Ovary (tissue), 9 donors: ENCODE results near the gene TRIM33. TPM values are rescaled to one million over a fixed set of nuclear protein-coding genes. Genes with fewer than 3 reads are reported as not detected.

Experiments used
- DNase-seq, 5 donors: peaks; one replicate each; pipeline ENCODE4 v3.0.0-alpha.2; 2019 to 2020
- H3K27ac ChIP-seq, 2 donors: fragments of 200-600 bp; one replicate each; pipeline versions ENCODE4 v1.5.1 to v1.8.0; 2019 to 2022
- H3K27me3 ChIP-seq: fragments of 200-600 bp; one replicate; pipeline ENCODE4 v1.8.0; 2022
- H3K36me3 ChIP-seq: fragments of 200-600 bp; sonication (generic); one replicate; pipeline ENCODE4 v1.5.1; 2019
- H3K4me1 ChIP-seq: one replicate; pipeline ENCODE4 v1.8.1; 2013; ENCODE audit warnings: mild to moderate bottlenecking, moderate library complexity; ENCODE audit not compliant: insufficient read depth
- H3K4me3 ChIP-seq: fragments of 200-600 bp; sonication (generic); one replicate; pipeline ENCODE4 v1.5.1; 2017
- H3K9me3 ChIP-seq, 2 donors: fragments of 200-600 bp in 1 of 2; sonication (generic) in 1 of 2; one replicate each; pipeline versions ENCODE4 v1.5.1 to v1.8.1; 2013 to 2019; ENCODE audit warnings: mild to moderate bottlenecking in 1 of 2, moderate library complexity in 1 of 2
- EP300 ChIP-seq: sonication (generic); formaldehyde crosslinking; IDR thresholded peaks from one replicate; pipeline ENCODE4 v1.6.1; 2017; ENCODE audit warnings: antibody characterized with exemption
- POLR2A ChIP-seq: fragments of 450-650 bp; IDR thresholded peaks from one replicate; pipeline ENCODE4 v1.6.1; 2017; ENCODE audit warnings: antibody characterized with exemption, mild to moderate bottlenecking, moderate library complexity
- WGBS, 3 donors: extraction: QIAGEN DNeasy Blood & Tissue Kit in 1 of 3; methylation state at CpG; one replicate each; pipeline versions ENCODE4 v1.1.5 to v1.1.7; 2013 to 2017; 5-methylcytosine and 5-hydroxymethylcytosine counted together
- intact Hi-C, 4 donors: fragments of 100-400 bp; cut with DNase I; formaldehyde crosslinking; loops; one replicate each; pipeline versions ENCODE4 v1.11.0 to v1.15.1; 2022 to 2023
- polyA plus RNA-seq, 2 donors: library from polyadenylated mRNA; stranded (reverse); fragments of 200-250 nt in 1 of 2; fragments of 350-450 nt in 1 of 2; fragmentation: Illumina TruSeq in 1 of 2; extraction: RNeasy Lipid Tissue Mini Kit (QIAGEN cat#74804) in 1 of 2; gene quantifications; one replicate each; pipeline ENCODE4 v1.2.3, GENCODE V29; 2013 to 2014
- total RNA-seq, 7 donors: library from RNA; depleted of rRNA in 2 of 7; stranded (reverse); fragments of >200 nt in 2 of 7; fragmentation: NEBNext Ultra II Directional in 3 of 7; extraction: Animal tissue kit (Norgen Biotek cat#: 25700) in 3 of 7; gene quantifications; one replicate each; pipeline versions ENCODE4 v1.1.0 to v1.2.4, GENCODE V29; 2016 to 2023
- TF ChIP-seq, protein P1 (sequence below), 3 donors: fragments of 450-650 bp in 2 of 3; fragments of 200-600 bp in 1 of 3; IDR thresholded peaks; one replicate each; pipeline versions ENCODE4 v1.5.1 to v1.8.0; 2016 to 2022; ENCODE audit warnings: antibody characterized with exemption in 3 of 3, mild to moderate bottlenecking in 1 of 3
- donor health status: DM: no; HTN: no; CAD: no; lungs with moderate emphysema.
- donor health status: DM: no; HTN: no; CAD: no.
- donor health status: Bipolar disorder and iron deficiency.
- donor health status: DM: yes; HTN: yes; CAD: no.
- donor health status: DM: no; HTN: no; CAD: no.
- donor health status: DM: yes; HTN: yes; CAD: no.

TRIM33 gene
- total and polyA plus RNA-seq, 9 donors, result 11.1 to 49.6 (median 38.3) TPM

DNA sequence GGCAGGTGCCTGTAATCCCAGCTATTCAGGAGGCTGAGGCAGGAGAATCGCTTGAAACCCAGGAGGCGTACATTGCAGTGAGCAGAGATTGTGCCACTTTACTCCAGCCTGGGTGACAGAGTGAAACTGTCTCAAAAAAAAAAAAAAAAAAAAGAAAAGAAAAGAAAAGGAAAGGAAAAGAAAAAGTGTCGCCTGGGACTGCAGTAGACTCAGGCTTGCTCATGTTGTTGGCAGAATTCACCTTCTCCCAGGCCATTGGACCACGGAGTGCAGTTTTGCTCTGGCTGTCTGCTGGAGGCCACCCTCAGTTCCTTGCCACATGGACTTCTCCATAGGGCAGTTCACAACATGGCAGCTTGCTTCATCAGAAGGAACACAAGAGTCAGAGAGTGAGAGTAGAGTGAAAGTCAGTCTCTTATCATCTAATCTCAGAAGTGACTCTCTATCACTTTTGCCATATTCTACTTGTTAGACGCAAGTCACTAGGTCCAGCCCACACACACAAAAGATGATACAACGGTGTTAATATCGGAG is 41.2 kb upstream of the TRIM33 start:
- H3K4me3 ChIP-seq, result no peak overlapping the region
- no peaks in the 10 kb centered on the region for H3K9me3 ChIP-seq
- intact Hi-C loops, result no loop called here
- no peaks in the 10 kb centered on the region for H3K27me3 ChIP-seq
- no peak for TF ChIP-seq POLR2A
- TF ChIP-seq EP300, result no peak
- TF ChIP-seq, protein P1, sequence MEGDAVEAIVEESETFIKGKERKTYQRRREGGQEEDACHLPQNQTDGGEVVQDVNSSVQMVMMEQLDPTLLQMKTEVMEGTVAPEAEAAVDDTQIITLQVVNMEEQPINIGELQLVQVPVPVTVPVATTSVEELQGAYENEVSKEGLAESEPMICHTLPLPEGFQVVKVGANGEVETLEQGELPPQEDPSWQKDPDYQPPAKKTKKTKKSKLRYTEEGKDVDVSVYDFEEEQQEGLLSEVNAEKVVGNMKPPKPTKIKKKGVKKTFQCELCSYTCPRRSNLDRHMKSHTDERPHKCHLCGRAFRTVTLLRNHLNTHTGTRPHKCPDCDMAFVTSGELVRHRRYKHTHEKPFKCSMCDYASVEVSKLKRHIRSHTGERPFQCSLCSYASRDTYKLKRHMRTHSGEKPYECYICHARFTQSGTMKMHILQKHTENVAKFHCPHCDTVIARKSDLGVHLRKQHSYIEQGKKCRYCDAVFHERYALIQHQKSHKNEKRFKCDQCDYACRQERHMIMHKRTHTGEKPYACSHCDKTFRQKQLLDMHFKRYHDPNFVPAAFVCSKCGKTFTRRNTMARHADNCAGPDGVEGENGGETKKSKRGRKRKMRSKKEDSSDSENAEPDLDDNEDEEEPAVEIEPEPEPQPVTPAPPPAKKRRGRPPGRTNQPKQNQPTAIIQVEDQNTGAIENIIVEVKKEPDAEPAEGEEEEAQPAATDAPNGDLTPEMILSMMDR (IDR thresholded peaks at IDR 0.05), result no peak
- no peaks in the 10 kb centered on the region for H3K36me3 ChIP-seq
- H3K27ac ChIP-seq, result no peak overlapping the region
- 92 to 96% (median 93%) methylated on average over 7 of the region's 7 CpGs for WGBS, 3 donors
- H3K4me1 ChIP-seq, result no peaks in the 10 kb centered on the region
- no peak for DNase-seq

DNA sequence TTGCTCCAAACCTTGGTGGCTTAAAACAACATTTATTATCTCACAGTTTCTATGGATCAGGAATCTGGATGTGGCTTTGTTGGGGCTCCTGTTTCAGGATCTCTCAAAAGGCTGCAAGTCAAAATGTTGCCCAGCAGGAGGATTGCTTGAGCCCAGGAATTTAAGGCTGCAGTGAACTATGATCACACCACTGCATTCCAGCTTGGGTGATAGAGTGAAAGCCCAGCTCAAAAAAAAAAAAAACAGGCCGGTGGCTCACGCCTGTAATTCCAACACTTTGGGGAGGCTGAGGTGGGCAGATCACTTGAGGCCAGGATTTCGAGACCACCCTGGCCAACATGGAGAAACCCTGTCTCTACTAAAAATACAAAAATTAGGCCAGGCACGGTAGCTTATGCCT is 40.4 kb upstream of the TRIM33 start:
- 73 to 83% (median 81%) methylated on average over 4 of the region's 4 CpGs for WGBS, 3 donors
- Histone ChIP-seq H3K27me3 (no peaks in the 10 kb centered on the region), H3K4me3 (no peak overlapping the region), H3K9me3 (no peaks in the 10 kb centered on the region), H3K4me1 (no peaks in the 10 kb centered on the region), H3K36me3 (no peaks in the 10 kb centered on the region), H3K27ac (no peak overlapping the region)
- TF ChIP-seq, protein P1 (IDR thresholded peaks at IDR 0.05), result no peak
- TF ChIP-seq EP300 (no peak), POLR2A (no peak)
- intact Hi-C loops, result no loop called here
- DNase-seq, result no peak

DNA sequence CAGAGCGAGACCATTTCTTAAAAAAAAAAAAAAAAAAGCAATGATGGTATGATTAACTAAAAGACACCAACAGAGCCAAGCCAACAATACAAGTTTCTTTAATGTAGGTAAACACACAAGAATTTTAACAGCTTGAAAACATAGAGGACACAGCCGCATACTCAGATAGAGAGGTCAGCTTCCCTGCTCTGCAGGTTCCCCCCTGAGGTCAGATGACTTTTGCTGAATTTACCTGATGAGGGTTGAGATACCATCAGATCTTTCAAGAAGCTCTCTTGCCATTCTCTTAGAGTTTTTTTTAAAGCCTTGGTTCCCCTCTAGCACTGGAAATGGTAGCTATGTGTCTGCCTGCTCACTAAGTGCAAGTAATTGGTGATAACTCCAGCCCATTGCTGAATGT is 39.3 kb upstream of the TRIM33 start:
- H3K4me1 ChIP-seq, result no peaks in the 10 kb centered on the region
- DNase-seq, result no peak
- 91 to 94% (median 91%) methylated on average over 2 of the region's 2 CpGs for WGBS, 3 donors
- intact Hi-C loops, result no loop called here
- H3K4me3 ChIP-seq, result no peak overlapping the region
- H3K27ac ChIP-seq, result no peak overlapping the region
- H3K36me3 ChIP-seq, result no peaks in the 10 kb centered on the region
- no peaks in the 10 kb centered on the region for H3K27me3 ChIP-seq
- TF ChIP-seq POLR2A, result no peak
- no peak for TF ChIP-seq EP300
- TF ChIP-seq, protein P1 (IDR thresholded peaks at IDR 0.05), result no peak
- no peaks in the 10 kb centered on the region for H3K9me3 ChIP-seq

DNA sequence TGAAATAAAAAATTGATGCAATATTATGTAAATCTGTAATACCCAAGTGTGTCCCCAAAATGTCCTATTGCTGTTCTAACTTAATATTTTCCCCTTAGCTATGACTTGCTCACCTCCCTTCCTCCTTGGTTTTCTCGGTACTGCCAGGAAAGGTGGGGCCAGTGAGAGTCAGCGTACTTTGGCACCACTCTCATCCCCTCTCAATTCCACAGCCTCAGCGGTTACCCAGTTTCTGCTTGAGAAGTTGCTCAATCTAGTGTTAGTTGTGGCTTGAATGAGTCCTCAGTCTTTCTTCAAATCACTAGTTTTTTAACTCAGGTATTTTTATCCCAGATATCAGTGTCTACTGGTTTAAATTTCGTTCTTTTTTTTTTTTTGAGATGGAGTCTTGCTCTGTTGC is 38.1 kb upstream of the TRIM33 start:
- intact Hi-C loops, result no loop called here
- WGBS, 3 donors, result 76 to 82% (median 79%) methylated on average over 4 of the region's 4 CpGs

More for the DNA sequence above, 38.1 kb upstream of the TRIM33 start:
- Histone ChIP-seq H3K36me3 (no peaks in the 10 kb centered on the region), H3K4me3 (no peak overlapping the region), H3K4me1 (no peaks in the 10 kb centered on the region), H3K27me3 (no peaks in the 10 kb centered on the region), H3K9me3 (no peaks in the 10 kb centered on the region), H3K27ac (no peak overlapping the region)
- no peak for DNase-seq
- TF ChIP-seq POLR2A (no peak), EP300 (no peak)
- TF ChIP-seq, protein P1 (IDR thresholded peaks at IDR 0.05), result no peak
